Mesenchymal stem cell (in vitro differentiated cells and primary cell): ENCODE measurements around the gene MMP25.

Source experiments
- DNase-seq: peaks from one replicate; pipeline ENCODE4 v3.0.0-alpha.2; 2013
- H2AFZ ChIP-seq: one replicate; pipeline ENCODE4 v1.6.1; 2013; ENCODE audit warnings: low read depth, mild to moderate bottlenecking, control low read depth, inconsistent platforms, low read length, moderate library complexity
- H2AK5ac ChIP-seq: 2 replicates; pipeline ENCODE4 v1.6.1; 2013; ENCODE audit warnings: low read length, moderate library complexity, mild to moderate bottlenecking, inconsistent platforms; ENCODE audit not compliant: severe bottlenecking
- H2BK120ac ChIP-seq: one replicate; pipeline ENCODE4 v1.6.1; 2013; ENCODE audit warnings: low read depth, mild to moderate bottlenecking, inconsistent platforms, low read length, moderate library complexity
- H2BK12ac ChIP-seq, 2 experiments: one replicate each; pipeline ENCODE4 v1.6.1; 2013; ENCODE audit warnings: inconsistent platforms in 2 of 2, low read length in 2 of 2, mild to moderate bottlenecking in 2 of 2, moderate library complexity in 2 of 2, control low read depth in 1 of 2
- H2BK15ac ChIP-seq: one replicate; pipeline ENCODE4 v1.6.1; 2013; ENCODE audit warnings: mild to moderate bottlenecking, low read depth, inconsistent platforms; ENCODE audit not compliant: poor library complexity, severe bottlenecking
- H2BK5ac ChIP-seq: 2 replicates; pipeline ENCODE4 v1.6.1; 2013; ENCODE audit warnings: low read depth, mild to moderate bottlenecking, low read length, control low read depth, inconsistent platforms; ENCODE audit not compliant: poor library complexity, severe bottlenecking
- H3K14ac ChIP-seq, 2 experiments: one replicate each; pipeline ENCODE4 v1.6.1; 2013; ENCODE audit warnings: inconsistent platforms in 2 of 2, low read length in 2 of 2, control low read depth in 1 of 2, mild to moderate bottlenecking in 1 of 2, moderate library complexity in 1 of 2
- H3K18ac ChIP-seq, 2 experiments: one replicate each; pipeline ENCODE4 v1.6.1; 2013; ENCODE audit warnings: inconsistent platforms in 2 of 2, low read length in 2 of 2, control low read depth in 1 of 2, low read depth in 1 of 2, mild to moderate bottlenecking in 1 of 2
- H3K23ac ChIP-seq, 2 experiments: one replicate each; pipeline ENCODE4 v1.6.1; 2013; ENCODE audit warnings: inconsistent platforms in 2 of 2, low read length in 2 of 2, mild to moderate bottlenecking in 2 of 2, moderate library complexity in 2 of 2, control low read depth in 1 of 2
- H3K27ac ChIP-seq: 2 replicates; pipeline ENCODE4 v1.5.1; 2013; ENCODE audit warnings: mild to moderate bottlenecking, moderate library complexity, low read length, control low read depth, inconsistent platforms; ENCODE audit not compliant: poor library complexity, severe bottlenecking
- H3K27me3 ChIP-seq, 2 experiments: 2 replicates each; pipeline versions ENCODE4 v1.6.1 to v1.7.0; 2013; ENCODE audit warnings: low read length in 2 of 2, mild to moderate bottlenecking in 2 of 2, moderate library complexity in 2 of 2, control low read depth in 1 of 2, inconsistent platforms in 1 of 2; ENCODE audit not compliant: control insufficient read depth in 1 of 2, insufficient read depth in 1 of 2
- H3K36me3 ChIP-seq, 2 experiments: 2 replicates each; pipeline versions ENCODE4 v1.6.1 to v1.7.0; 2013; ENCODE audit warnings: low read length in 2 of 2, control low read depth in 1 of 2, inconsistent platforms in 1 of 2, low read depth in 1 of 2, mild to moderate bottlenecking in 1 of 2; ENCODE audit not compliant: insufficient read depth in 2 of 2, control insufficient read depth in 1 of 2
- H3K4ac ChIP-seq, 2 experiments: one replicate each; pipeline ENCODE4 v1.6.1; 2013; ENCODE audit warnings: inconsistent platforms in 2 of 2, low read length in 2 of 2, mild to moderate bottlenecking in 2 of 2, moderate library complexity in 2 of 2, control low read depth in 1 of 2, low read depth in 1 of 2
- H3K4me1 ChIP-seq: 2 replicates; pipeline ENCODE4 v1.6.1; 2013; ENCODE audit warnings: low read depth, low read length, control low read depth; ENCODE audit not compliant: control insufficient read depth, insufficient read depth
- H3K4me2 ChIP-seq: 2 replicates; pipeline ENCODE4 v1.6.1; 2013; ENCODE audit warnings: low read length, mild to moderate bottlenecking, inconsistent platforms; ENCODE audit not compliant: poor library complexity, severe bottlenecking
- H3K4me3 ChIP-seq, 2 experiments: 2 replicates each; pipeline versions ENCODE4 v1.5.1 to v1.7.0; 2013; ENCODE audit warnings: low read length in 2 of 2, mild to moderate bottlenecking in 2 of 2, control low read depth in 1 of 2, low read depth in 1 of 2; ENCODE audit not compliant: insufficient read depth in 1 of 2
- H3K79me1 ChIP-seq: replicated peaks from 2 replicates; pipeline ENCODE4 v1.6.1; 2013; ENCODE audit warnings: mild to moderate bottlenecking, control low read depth, low read length, inconsistent platforms; ENCODE audit not compliant: poor library complexity, severe bottlenecking
- H3K9ac ChIP-seq: 2 replicates; pipeline ENCODE4 v1.7.0; 2013; ENCODE audit warnings: mild to moderate bottlenecking, low read length, moderate library complexity
- H3K9me3 ChIP-seq: 2 replicates; pipeline ENCODE4 v1.7.0; 2013; ENCODE audit warnings: mild to moderate bottlenecking, low read length; ENCODE audit not compliant: control insufficient read depth
- H4K8ac ChIP-seq: one replicate; pipeline ENCODE4 v1.6.1; 2013; ENCODE audit warnings: inconsistent platforms, mild to moderate bottlenecking, low read length, moderate library complexity
- H4K91ac ChIP-seq: one replicate; pipeline ENCODE4 v1.6.1; 2013; ENCODE audit warnings: mild to moderate bottlenecking, low read length, inconsistent platforms
- WGBS: methylation state at CpG from one replicate; pipeline ENCODE4 v1.1.7; 2013; ENCODE audit warnings: mixed read lengths; 5-methylcytosine and 5-hydroxymethylcytosine counted together

The MMP25 gene

GRCh38 chr16:3026609-3027488, 19.5 kb upstream of the MMP25 start:
- H3K27ac ChIP-seq, result no peak overlapping the region
- no peak overlapping the region for H3K23ac ChIP-seq
- no peak overlapping the region for H3K4me3 ChIP-seq
- 95% methylated on average over 23 of the region's 24 CpGs for WGBS
- H3K18ac ChIP-seq, result no peak overlapping the region
- no peak overlapping the region for H3K4ac ChIP-seq
- H4K91ac ChIP-seq, result no peak overlapping the region
- no peak overlapping the region for H2BK12ac ChIP-seq
- H2BK15ac ChIP-seq, result no peak overlapping the region
- H2BK120ac ChIP-seq, result no peak overlapping the region
- H3K36me3 ChIP-seq, result peaks cover 24 to 50% of the 10 kb centered on the region in 2 experiments
- H3K9me3 ChIP-seq, result no peaks in the 10 kb centered on the region
- H3K14ac ChIP-seq, result no peak overlapping the region
- peaks cover 4% of the 10 kb centered on the region for H3K79me1 ChIP-seq
- H2AK5ac ChIP-seq, result no peak overlapping the region
- DNase-seq, result no peak
- no peak overlapping the region for H3K4me2 ChIP-seq
- peaks cover 25% of the 10 kb centered on the region for H3K4me1 ChIP-seq
- no peak overlapping the region for H3K9ac ChIP-seq
- H2AFZ ChIP-seq, result no peak overlapping the region
- H2BK5ac ChIP-seq, result no peak overlapping the region
- peaks cover 0 to 23% of the 10 kb centered on the region in 2 experiments for H3K27me3 ChIP-seq
- H4K8ac ChIP-seq, result no peak overlapping the region

- Histone ChIP-seq H3K9ac (no peak overlapping the region), H2BK12ac (no peak overlapping the region), H2BK15ac (no peak overlapping the region), H3K14ac (no peak overlapping the region), H3K27ac (no peak overlapping the region), H3K9me3 (no peaks in the 10 kb centered on the region), H3K27me3 (peaks cover 2 to 29% of the 10 kb centered on the region in 2 experiments), H2AFZ (no peak overlapping the region), H3K36me3 (peaks cover 24 to 47% of the 10 kb centered on the region in 2 experiments), H3K23ac (no peak overlapping the region), H2AK5ac (no peak overlapping the region), H3K18ac (no peak overlapping the region), H4K8ac (no peak overlapping the region), H2BK5ac (no peak overlapping the region), H3K4me2 (no peak overlapping the region), H2BK120ac (no peak overlapping the region), H3K4me1 (peaks cover 25% of the 10 kb centered on the region), H4K91ac (no peak overlapping the region), H3K4me3 (no peak overlapping the region), H3K4ac (no peak overlapping the region), H3K79me1 (peaks cover 4% of the 10 kb centered on the region)
- no peak for DNase-seq
- WGBS, result 91% methylated on average over 6 of the region's 8 CpGs
Measured at GRCh38 chr16:3027489-3027795, 18.9 kb upstream of the MMP25 start.

GRCh38 chr16:3027983-3028715, 18.2 kb upstream of the MMP25 start:
- no peak overlapping the region for H2BK5ac ChIP-seq
- peak overlapping the region in 1 of 2 experiments; percentile 22 for H3K4me3 ChIP-seq
- H2BK15ac ChIP-seq, result no peak overlapping the region
- H2AK5ac ChIP-seq, result no peak overlapping the region
- H3K36me3 ChIP-seq, result peaks cover 24 to 40% of the 10 kb centered on the region in 2 experiments
- H2AFZ ChIP-seq, result no peak overlapping the region
- no peak overlapping the region for H4K8ac ChIP-seq
- H2BK120ac ChIP-seq, result no peak overlapping the region
- no peak overlapping the region for H4K91ac ChIP-seq
- no peak overlapping the region for H3K27ac ChIP-seq
- no peak overlapping the region for H2BK12ac ChIP-seq
- no peak overlapping the region for H3K9ac ChIP-seq
- peaks cover 10 to 36% of the 10 kb centered on the region in 2 experiments for H3K27me3 ChIP-seq
- no peak overlapping the region for H3K14ac ChIP-seq
- peak overlapping the region; percentile 57 for H3K4me2 ChIP-seq
- H3K23ac ChIP-seq, result no peak overlapping the region
- peaks cover 4% of the 10 kb centered on the region for H3K79me1 ChIP-seq
- WGBS, result 11% methylated on average over 58 of the region's 58 CpGs
- peak; percentile 69 for DNase-seq
- H3K9me3 ChIP-seq, result no peaks in the 10 kb centered on the region
- H3K18ac ChIP-seq, result peak overlapping the region in 1 of 2 experiments; percentile 14
- no peak overlapping the region for H3K4ac ChIP-seq
- H3K4me1 ChIP-seq, result peaks cover 18% of the 10 kb centered on the region

DNA sequence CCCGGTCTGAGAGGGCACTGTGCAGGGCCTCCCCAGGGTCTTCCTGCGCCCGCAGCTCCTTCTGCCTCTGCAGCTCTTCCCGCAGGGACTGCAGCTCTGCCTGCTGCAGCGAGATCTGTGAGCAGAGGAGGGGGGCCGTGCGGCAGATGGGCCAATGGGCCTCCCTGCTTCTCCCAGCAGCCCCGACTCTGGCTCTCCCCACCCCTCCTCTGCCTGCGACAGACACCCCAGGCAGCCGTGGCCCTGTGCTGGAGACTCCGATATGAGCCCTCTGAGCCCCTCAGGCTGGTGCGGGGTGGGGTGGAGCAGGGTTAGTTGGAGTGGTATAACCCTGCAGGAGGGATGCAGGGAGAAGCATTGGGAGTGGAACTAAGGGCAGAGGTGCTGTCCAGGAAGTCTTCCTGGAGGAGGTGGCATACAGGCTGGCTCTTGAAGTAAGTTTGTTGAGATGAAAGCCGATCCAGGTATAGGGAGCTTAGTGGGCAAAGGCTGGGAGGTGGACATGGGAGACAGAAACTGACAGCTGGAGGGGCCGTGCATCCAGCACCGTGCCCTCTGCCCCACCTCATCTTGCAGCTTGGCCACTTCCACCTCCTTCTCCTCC, 17.5 kb upstream of the MMP25 start:
- Histone ChIP-seq H4K8ac (no peak overlapping the region), H3K27me3 (peaks cover 16 to 42% of the 10 kb centered on the region in 2 experiments), H3K4me3 (peak overlapping the region in 1 of 2 experiments; percentile 67), H3K27ac (no peak overlapping the region), H3K18ac (peak overlapping the region in 1 of 2 experiments; percentile 14), H3K79me1 (peaks cover 4% of the 10 kb centered on the region), H3K4me1 (peaks cover 11% of the 10 kb centered on the region), H3K4ac (no peak overlapping the region), H3K9me3 (no peaks in the 10 kb centered on the region), H3K36me3 (peaks cover 24 to 34% of the 10 kb centered on the region in 2 experiments), H2AFZ (no peak overlapping the region), H4K91ac (no peak overlapping the region), H2BK120ac (no peak overlapping the region), H3K23ac (no peak overlapping the region), H2AK5ac (no peak overlapping the region), H3K4me2 (no peak overlapping the region), H2BK15ac (no peak overlapping the region), H3K14ac (no peak overlapping the region), H2BK12ac (no peak overlapping the region), H2BK5ac (no peak overlapping the region), H3K9ac (peak overlapping the region; percentile 38)
- no peak for DNase-seq
- 80% methylated on average over 13 of the region's 15 CpGs for WGBS
